GM19023 (cell line): ENCODE data around the gene PRKCZ.

Experiments
- ATAC-seq: cut with Tn5 transposase; IDR thresholded peaks from one replicate; pipeline ENCODE4 v1.9.1; 2021; ENCODE audit warnings: mild to moderate bottlenecking, moderate library complexity; ENCODE audit not compliant: unreplicated experiment

PRKCZ gene

DNA sequence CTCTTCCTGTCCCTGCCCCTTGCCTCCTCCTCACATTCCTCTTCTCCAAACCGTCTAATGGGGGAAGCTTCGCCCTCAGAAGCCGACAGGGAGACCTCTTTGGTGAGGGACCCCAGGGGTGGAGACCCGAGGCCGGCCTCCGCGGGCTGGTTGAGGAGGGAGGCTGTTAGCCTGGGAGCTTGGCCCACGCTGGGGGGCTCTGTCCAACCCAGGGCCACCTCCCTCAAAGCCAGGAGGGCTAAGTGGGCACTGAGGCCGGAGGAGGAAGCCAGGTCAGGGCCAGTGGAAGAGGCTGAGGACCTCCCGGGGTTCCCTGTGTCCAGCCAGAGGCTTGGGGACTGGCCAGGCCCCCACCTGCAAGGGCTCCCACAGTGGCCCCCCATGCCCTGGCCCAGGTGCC is 25.8 kb upstream of the PRKCZ start:
- no peak for ATAC-seq

DNA sequence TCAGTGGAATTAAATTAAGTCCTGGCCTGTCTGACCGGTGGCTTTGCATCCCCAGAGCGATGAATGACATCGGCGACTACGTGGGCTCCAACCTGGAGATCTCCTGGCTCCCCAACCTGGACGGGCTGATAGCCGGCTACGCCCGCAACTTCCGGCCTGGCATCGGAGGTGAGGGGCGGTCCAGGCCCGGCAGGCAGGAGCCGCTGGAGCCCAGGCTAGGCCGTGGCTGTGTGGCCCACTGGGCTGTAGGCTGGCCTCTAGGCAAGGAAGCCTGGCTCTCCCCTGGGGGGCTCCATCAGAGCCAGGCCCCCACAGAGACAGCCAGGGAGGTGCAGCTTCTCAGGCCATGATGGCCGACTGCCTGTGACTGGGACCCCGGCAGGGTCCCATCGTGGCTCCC is 25.3 kb upstream of the PRKCZ start:
- ATAC-seq = no peak

DNA sequence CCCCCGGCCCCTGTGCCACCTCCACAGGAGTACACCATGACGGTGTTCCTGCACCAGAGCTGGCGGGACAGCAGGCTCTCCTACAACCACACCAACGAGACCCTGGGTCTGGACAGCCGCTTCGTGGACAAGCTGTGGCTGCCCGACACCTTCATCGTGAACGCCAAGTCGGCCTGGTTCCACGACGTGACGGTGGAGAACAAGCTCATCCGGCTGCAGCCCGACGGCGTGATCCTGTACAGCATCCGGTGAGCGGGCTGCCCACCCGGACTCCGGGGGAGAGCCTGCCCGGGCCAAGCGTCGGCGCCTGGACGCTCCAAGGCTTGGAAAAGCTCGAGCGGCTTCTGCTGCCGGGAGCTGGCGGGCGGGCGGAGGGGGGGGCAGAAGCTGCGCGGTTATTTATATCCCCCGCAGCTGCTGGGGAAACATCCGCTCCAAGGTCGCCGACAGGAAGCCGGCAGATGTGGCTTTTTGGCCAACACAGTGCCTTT is 24.7 kb upstream of the PRKCZ start:
- ATAC-seq = no peak

DNA sequence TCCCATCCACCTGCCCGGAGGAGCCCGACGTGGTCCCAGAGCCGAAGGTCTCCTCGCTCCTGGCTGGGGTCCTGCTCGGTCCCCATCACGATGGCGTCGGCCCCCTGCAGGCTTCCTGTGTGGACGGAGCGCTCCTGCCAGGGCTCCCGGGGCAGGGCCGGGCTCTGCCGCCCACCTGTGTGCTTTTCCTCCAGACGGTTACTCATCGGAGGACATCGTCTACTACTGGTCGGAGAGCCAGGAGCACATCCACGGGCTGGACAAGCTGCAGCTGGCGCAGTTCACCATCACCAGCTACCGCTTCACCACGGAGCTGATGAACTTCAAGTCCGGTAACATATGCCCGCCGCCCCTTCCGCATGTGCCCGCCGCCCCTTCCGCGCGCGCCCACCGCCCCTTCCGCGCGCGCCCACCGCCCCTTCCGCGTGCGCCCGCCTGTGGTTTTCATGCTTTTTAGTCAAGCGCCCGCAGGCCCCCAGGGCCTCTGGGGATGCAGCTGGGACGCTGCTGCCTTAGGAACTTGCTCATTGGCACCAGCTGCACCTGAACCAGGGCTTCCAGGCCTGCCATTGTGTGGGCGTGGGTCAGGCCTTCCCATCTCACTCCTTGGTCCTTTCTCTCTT is 22.1 kb upstream of the PRKCZ start:
- no peak for ATAC-seq

DNA sequence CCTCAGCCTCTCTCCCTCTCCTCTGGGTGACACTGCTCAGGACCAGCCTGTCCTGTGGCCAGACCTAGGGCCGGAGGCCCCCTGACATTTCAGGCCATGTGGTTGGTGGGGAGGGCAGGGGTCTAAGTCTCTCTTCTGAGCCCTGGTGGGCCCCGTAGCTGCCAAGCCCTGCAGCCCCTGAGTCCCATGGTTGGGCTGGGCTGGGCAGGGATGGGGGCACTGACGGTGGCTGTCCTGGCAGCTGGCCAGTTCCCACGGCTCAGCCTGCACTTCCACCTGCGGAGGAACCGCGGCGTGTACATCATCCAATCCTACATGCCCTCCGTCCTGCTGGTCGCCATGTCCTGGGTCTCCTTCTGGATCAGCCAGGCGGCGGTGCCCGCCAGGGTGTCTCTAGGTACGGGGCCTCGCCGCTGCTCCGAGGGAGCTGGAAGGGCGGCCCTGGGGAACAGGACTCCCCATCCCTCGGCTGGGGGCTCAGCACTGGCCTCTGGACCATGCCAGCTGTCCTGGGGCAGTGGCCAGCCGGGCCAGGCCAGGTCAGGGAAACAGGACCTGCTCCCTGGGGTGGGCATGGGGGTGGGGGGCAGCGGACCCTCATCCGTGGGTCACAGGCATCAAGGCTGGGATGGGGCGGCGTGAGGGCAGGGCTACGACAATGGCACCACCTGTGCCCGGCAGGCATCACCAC is 21.2 kb upstream of the PRKCZ start:
- ATAC-seq = no peak

DNA sequence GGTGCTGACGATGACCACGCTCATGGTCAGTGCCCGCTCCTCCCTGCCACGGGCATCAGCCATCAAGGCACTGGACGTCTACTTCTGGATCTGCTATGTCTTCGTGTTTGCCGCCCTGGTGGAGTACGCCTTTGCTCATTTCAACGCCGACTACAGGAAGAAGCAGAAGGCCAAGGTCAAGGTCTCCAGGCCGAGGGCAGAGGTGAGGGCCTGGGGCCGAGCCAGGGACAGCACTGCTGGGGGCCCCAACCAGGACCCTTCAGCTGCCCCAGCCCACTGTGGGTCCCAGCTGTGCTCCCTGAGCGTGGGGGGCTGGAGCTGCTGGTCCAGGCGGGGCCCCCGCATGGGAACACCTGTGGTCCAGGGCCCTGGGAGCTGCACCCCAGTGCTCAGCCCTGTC is 20.6 kb upstream of the PRKCZ start:
- no peak for ATAC-seq

DNA sequence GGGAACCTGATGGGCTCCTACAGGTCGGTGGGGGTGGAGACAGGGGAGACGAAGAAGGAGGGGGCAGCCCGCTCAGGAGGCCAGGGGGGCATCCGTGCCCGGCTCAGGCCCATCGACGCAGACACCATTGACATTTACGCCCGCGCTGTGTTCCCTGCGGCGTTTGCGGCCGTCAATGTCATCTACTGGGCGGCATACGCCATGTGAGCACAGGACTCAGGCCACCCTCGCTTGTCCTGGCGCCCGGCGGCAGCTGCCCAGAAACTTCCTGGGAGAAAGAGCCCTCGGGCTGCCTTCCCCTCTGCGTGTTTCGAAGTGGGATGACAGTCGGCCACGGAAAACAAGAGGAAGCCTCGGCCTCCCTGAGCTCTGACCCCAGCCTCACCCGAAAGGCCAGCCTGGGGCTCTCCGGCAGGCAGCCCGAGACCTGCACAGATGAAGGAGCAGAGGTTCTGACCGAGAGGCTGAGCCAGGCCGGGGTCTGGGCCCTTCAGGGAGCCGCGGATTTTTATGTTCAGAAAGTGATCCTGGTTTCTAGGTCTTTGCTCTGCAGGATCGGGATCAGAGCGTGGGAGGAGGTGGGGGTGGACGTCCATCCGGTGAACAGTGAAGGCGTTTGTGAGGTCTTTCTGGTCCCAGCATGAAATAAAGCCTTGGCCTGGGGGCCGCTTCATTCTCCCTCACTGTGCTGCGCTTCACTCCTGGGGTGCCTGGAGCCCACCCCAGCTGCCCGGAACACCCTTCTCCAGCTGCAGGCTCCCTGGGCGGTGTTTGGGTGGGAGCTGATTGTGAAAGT is 19.9 kb upstream of the PRKCZ start:
- no peak for ATAC-seq

DNA sequence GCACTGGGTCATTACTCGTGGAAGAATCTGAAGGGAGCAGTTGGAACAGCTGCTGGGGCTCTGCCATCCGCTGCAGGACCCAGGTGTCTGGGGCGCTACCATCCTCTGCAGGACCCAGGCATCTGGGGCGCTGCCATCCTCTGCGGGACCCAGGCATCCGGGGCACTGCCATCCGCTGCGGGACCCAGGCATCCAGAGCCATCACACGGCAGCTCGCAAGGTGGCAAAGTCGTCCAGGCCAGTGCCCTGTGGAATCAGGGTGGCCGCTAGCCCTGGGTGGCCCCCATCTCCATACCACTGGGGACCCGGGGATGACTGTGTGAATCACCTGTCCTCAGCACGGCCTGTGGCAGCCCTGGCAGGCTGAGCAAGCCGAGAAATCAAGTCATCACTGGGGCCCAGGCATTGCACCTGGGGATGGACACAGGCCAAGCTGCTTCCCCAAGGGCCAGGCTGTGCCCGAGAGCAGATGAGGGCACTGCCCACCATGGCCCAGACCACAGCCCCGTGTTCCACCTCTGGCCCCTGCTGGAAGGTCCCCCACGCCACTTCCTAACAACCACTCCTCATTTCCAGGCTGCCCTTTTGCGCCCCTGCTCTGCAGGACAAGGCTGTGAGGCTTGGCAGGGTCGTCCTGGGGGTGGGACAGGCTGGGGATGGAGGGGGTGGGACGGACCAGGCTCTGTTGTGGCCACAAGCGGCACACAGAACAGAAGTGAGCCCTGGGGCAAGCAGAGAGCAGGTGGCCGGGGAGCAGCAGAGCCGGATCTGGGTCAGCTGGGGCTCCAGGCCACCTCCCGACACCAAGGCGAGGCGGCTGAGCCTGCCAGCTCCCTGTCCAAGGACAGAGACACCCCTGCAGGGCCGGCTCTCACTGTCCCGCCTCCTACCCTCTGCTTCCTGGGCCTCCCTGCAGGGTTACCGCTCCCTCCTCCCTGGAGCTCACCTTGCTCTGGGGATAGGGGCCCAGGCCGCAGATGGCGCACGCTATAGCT is 18.4 kb upstream of the PRKCZ start:
- no peak for ATAC-seq

DNA sequence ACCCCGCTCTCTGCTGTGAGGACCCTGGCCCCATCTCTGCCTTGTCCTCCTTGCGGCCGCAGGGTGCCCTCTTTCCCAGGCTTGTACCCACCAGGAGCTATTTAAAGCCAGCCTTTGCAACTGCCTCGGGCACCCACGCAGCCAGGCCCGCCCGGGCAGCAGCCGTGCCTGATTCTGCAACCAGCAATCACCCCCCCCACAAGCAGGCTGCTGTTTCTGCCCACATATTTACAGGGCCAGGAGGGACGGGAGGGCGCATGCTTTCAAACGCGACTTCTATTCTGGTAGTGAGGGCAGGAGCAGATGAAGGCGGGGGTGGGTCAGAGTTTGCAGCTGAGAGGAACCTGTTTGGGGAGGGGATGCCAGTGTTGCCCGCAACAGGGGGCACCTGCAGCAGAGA is 17.5 kb upstream of the PRKCZ start:
- ATAC-seq = no peak

DNA sequence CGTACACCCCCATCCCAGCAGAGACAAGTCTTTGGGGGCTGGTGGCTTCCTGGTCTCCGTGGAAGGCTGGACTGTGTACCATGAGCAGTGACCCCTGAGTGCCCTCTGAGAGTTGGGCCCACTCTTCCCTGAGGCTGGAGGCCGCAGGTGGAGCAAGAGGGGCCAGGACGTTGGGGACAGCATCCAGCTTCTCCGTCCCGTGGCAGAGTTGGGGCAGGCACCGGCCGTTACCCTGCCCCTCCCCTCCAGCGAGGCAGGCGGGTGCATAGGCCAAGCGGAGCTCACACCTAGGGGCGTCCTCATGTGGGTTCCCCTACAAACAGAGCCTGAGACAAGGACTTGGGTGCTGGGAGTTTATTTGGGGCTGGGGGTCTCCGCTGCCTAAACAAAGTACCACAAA is 17.0 kb upstream of the PRKCZ start:
- no peak for ATAC-seq

DNA sequence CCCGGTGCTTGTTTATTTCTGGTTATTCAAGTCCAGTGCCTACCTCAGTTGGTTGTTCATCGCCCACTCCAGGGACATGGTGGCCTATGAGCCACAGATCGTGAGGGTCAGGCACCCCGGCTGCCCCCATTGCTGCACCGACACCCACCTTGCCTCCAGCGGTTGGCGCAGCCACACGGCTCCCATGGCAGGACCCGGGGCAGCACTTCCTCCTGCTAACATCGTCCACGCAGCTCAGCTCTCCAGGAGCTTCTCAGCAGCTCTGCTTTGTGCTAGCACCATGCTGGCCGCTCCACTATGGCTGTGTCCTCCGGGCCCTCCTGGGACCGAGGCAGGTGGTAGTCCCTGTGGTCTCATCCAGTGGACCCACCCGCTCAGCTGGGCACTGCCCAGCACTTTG is 13.9 kb upstream of the PRKCZ start:
- no peak for ATAC-seq

DNA sequence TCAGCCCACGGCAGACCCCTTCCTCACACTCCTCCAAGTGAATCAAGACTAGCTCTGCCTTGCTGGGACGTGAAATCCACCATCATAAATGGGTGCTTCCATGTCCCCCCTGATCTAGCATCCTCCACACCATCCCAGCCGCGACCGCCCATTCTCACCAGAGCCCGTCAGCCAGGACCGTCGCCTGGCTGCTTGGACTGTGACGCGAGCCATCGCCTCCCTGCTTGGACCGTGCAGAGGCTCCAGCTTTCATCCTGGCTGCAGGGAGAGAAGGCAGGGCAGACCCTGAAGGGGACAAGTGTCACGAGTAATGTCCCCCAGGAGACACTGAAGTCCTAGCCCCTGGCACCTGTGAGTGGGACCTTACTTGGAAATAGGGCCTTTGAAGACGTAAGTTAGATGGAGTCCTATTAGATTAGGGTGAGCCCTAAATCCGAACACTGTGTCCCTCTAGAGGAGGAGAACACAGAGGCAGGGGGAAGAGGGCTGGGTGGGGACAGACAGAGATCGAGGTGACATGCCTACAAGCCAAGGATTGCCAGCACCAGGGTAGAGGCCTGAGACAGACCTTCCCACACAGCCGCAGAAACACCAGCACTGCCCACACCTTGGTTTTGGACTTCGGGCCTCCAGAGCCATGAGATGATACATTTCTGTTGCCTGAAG is 12.8 kb upstream of the PRKCZ start:
- ATAC-seq = no peak

DNA sequence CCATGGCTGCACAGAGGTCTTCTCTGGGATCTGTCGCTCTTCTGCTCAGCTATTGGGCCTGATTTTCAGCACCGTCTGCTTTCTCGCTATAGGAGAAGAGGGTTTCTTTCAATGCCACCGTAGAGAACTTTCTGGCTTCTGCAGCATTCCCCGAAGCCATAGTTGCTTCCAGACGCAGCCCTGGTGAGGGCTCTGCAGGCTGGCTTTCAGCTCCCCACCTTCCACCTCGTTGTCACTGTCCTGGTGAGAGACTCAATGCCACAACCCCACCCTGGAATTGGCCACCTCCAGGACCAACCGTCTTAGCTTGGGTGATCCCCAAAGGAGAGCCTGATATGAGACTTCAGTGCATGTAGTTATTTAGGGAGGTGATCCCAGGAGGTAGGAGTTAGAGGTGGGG is 12.0 kb upstream of the PRKCZ start:
- no peak for ATAC-seq

DNA sequence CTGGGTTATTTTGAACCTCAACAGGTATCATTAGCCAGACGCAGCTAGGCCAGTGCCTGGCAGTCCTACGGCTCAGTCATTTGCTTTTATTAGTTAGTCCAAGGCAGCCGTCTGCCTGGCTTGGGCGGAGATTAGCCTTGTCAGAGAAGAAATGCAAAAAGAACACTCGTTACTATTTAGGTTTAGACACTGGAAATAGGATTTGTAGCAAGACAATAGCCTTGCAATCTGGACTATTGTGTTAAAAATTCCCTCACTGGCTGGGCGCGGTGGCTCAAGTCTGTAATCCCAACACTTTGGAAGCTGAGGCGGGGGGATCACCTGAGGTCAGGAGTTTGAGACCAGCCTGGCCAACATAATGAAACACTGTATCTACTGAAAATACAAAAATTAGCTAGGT is 11.0 kb upstream of the PRKCZ start:
- ATAC-seq = no peak

DNA sequence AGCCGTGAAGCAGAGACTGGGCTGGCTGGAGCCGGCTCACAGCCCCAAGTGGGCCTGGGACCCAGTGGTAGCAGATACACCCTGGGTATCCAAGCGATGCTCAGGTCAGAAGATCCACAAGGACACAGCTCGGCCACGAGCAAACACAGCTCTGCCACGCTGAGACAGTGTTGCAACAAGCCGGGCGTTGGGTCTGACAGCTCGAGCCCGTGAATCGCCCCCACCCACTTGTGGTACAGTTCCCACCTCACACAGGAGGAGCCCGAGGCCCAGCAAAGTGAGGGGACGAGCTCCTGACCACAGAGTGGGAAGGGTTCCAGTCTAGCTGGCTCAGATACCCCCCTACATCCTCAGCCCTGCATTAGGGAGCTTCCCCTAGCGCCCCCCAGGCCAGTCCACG is 8.9 kb upstream of the PRKCZ start:
- no peak for ATAC-seq

DNA sequence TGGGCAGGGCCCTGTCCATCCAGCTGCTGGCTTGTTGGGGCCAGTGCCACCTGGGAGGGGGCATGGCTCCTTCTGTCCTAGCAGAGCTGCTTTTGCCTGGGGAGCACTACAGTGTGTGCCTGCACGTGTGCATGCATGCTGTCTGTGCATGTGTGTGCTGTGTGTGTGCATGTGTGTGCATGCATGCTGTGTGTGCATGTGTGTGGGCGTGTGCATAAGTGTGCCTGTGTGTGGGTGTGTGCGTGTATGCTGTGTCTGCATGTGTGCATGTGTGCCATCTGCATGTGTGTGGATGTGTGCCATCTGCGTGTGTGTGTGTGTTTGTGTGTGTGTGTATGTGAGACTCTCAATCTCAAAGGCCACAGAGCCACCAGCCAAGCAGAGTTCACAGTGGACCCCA is 8.3 kb upstream of the PRKCZ start:
- no peak for ATAC-seq

DNA sequence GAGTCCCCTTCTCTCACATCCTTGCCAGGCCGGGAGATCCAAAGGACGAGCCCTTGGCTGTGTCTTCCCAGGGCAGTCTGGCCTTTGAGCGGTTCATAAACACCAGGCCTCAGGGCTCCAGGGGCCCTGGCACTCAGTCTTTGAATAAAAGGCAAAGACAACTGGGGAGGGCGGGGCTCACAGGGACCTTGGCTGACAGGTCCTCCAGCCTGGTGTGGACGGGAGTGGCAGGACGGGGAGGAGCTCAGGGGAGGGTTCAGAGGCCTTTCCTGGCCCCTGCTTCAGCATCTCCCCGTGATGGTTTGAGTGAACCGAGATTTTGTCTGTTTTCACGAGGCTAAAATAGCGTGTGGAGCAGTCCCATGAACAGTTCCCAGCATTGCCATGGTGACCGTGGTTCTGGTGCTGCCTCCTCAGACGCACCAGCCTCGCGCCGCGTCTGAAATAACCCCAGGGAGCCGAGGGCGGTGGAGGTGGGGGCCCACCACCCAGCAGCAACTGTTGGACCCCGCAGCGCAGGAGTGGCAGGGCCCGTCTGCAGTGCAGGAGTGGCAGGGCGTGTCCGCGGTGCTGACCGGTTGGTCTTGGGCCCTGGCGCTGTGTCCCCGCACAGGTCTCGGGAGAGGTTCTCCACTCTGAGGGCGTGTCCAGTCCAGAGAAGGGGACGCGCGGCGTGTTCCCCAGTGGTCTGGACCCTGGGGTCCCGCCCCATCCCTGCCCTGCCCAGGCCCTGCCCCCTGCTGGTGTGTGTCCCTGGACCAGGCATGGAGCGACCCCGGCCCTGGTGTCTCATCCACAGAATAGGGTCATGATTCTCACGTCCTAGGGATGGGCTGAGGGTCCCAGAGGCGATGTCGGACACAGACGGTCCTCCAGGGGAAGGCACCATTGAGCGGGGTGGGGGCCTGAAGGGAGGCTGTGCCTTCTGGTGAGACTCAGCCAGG is 7.1 kb upstream of the PRKCZ start:
- no peak for ATAC-seq

DNA sequence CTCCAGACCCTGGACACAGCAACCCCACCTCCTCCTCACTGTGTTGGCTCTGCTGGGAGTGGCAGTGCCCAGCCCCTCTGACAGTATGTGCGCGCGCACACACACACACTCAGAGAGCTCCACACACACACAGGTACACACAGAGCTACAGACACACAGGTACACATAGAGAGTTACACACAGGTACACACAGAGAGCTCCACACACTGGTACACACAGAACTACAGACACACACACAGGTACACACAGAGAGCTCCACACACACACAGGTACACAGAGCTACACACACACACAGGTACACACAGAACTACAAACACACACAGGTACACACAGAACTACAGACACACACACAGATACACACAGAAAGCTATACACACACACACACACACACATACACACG is 6.3 kb upstream of the PRKCZ start:
- ATAC-seq = no peak
